Measurements from ENCODE around the gene TIMM23.
"Not testable (repeated sequence)": the region's sequence is repeated elsewhere in the genome, so short reads cannot be mapped to it uniquely, and the experiment has no call there.

Gene TIMM23

GRCh38 chr10:46025406-46025805 lies 53.1 kb downstream of the TIMM23 start:
- DNase-seq = no peak

DNA sequence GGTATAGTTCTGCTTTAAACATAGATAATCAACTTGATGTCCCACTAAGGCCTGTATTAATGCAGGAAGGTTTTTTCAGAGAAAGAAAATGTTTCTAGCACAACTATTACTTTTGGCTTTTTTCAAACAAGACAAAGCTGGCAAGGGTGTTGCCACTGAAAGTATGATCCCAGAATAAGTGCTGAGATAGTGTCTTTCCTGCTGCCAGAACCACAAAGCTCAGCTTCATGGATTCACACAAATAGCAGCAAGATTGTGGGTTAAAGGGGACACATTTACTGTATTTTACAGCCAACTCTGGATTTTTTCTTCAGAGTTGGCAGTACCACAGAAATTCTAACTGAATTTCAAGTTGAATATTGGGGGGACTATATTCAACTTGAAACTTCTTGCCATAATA lies 53.8 kb downstream of the TIMM23 start:
- DNase-seq = no peak

GRCh38 chr10:46028584-46029460 lies 56.5 kb downstream of the TIMM23 start:
- no peak for DNase-seq

DNA sequence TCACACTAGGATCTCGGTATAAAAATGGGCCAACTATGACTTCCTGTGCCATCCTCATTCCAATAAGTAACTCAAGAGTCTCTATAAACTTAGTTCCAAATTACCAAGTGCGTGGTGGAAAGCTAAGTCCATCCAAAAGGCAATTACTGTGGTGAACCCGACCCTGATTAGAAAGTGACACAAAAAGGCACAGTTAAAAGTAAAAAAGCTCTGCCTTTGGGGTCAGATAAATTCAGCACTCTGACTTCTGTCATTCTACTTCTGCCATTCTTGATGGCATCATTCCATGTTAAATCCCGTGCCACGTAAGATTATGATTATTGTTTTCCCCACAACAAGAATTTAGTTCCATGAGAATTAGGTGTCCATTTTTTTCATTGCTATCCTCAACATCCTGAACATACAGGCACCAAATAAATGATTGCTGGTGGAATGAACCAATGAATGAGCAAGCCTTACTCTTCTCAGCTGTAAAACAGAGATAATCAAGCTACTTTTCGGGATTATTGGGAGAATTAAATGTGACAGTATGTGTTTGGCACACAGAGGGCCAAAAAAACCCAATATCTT lies 57.3 kb downstream of the TIMM23 start:
- DNase-seq = no peak

DNA sequence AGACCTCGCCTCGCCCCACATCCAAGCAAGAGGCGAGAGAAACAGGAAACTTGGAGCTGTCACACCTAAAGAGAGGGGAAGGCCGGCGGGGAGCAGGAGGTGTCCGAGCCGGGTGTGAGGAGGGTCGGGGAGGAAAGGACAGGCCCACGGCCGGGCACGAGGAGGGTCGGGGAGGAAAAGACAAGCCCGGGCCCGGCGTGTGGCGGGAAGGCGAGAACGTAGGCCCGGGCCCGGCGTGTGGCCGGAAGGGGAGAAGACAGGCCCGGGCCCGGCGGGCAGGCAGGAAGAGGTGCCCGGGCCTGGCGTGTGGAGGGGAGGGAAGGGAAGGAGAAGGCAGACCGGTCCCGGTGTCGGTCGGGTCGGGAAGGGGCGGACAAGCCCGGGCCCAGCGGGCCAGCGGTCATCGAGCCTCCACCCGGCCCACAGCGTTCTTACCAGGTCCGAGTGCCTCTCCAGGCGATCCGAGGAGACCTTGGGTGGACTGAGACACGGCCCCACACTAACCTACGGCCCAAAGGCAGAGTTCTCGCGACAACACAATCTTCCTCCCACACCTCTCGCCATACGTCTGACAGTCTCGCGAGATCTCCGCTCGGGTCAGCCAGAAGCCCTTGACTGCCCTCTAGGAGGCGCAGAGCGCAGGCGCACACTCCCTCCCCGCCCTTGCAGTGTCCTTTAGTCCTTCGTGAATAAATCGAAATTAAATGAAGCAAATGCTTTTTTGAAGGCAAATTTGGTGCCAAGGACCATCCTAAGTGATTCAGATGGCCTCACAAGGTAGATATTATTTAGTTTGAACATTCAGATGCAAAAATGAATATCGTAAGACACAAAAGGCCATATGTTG lies 58.0 kb downstream of the TIMM23 start, which contains the start of gene NCOA4:
Gene NCOA4 (minus strand): TSS at position 533 of the 847 bp plus-strand sequence. CDS start 13,943 bp downstream, outside the sequence.
- peak; percentile 61 for DNase-seq

GRCh38 chr10:46031648-46032532 lies 59.6 kb downstream of the TIMM23 start:
- no peak for DNase-seq

GRCh38 chr10:46033602-46034011 lies 61.3 kb downstream of the TIMM23 start:
- DNase-seq = no peak

DNA sequence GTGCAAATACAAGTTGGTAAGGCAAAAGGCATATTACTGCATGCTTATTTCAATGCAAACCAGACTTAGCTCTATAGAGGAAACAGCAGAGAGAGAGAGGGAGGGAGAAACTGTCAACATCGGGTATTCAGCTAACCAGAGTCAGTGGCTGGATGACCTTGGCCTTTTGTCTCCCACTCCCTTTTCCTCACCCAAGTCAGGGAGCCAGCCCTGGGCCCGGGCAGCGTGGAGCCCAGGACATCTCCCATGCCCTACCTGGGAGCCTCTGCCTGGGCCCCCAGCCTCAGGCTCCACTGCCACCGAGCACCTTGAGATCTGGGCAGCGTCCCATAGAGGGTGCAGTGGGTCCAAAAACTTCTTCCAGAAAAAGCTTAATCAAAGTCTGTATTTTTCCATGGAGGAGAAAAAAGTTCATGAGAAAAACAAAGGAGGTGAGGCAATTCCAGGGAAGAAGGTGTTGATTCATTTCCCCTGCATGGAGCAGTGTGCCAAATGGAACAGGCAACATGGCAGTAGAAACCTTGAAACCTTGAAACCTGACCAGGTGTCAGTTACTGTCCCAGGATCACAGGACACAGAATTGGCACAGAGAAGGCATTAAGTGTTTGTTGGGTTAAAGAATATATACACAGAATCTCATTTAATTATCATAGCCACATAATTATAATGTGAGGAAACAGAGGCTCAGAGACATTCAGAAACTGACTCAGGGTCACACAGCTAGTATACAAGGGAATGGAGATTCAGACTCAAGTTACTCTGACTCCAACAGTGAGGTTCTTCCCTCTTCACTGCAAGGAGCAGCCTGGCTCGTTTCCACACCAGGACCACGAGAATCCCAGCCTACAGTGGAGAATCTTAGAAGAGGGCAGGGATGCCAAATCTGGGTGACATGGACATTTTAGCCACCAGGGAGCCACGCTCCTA lies 63.9 kb downstream of the TIMM23 start:
- DNase-seq = no peak

DNA sequence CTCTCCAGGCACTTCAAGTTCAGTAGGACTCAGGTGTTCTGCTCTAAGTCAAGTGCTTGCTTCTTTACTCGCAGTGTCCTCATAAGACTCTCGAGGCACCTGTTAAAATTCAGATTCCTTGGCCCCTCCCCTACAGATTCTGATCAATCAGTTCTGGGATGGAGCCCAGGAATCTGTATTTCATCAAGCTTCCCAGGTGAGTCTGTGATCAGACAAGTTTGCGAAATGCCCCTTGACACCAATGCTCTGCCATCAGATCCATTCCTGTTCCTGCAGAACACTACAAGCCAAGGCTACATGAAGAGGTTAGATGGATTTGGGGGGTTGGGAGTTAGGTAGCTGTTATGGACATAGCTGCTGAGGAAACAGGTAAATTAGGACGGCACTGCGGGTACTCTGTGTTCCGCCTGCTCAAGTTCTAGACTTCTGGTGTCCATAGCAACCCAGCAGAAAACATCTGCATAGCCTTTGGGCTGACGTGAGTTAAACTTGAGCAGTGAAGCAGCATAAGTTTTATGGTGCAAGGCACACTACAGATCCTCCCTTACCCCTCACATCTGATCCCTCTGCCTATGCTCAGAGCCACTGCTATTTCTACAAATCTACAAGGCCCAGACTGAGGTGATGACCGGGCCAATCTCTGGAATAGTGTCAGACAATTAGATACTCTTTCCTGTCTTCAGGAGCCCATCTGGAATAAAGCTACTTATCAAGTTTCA lies 65.0 kb downstream of the TIMM23 start:
- no peak for DNase-seq

- DNase-seq = no peak
Observed at GRCh38 chr10:46040004-46040403, 67.7 kb downstream of the TIMM23 start.

- no peak for DNase-seq
Observed at GRCh38 chr10:46042527-46042926, 70.2 kb downstream of the TIMM23 start.

DNA sequence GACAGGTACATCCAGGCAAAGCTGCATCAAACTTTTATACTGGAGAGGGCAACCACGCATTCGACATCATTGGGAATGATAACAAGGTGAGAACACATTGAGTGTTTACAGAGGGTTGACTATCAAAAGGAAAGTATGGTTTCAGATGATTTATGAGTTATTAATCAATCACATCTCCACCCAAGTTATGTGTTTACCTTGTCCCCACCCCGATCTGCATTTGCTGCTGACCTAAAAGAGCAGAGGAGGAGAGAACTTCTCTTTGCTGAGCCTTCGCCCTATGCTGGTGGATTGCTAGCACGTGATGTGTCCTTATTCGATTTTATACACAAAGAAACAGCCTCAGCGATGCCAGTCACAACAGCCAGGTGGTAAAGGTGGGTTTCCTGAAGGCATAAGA lies 74.0 kb downstream of the TIMM23 start, which contains the start of gene MSMB:
Gene MSMB (minus strand): TSS at position 9 of the 400 bp plus-strand sequence. CDS start 32 bp downstream, outside the sequence.
- DNase-seq = no peak

- DNase-seq = no peak
Observed at GRCh38 chr10:46048152-46048551, 75.9 kb downstream of the TIMM23 start.

GRCh38 chr10:46049497-46049831 lies 77.2 kb downstream of the TIMM23 start:
- not testable (repeated sequence) for DNase-seq

DNA sequence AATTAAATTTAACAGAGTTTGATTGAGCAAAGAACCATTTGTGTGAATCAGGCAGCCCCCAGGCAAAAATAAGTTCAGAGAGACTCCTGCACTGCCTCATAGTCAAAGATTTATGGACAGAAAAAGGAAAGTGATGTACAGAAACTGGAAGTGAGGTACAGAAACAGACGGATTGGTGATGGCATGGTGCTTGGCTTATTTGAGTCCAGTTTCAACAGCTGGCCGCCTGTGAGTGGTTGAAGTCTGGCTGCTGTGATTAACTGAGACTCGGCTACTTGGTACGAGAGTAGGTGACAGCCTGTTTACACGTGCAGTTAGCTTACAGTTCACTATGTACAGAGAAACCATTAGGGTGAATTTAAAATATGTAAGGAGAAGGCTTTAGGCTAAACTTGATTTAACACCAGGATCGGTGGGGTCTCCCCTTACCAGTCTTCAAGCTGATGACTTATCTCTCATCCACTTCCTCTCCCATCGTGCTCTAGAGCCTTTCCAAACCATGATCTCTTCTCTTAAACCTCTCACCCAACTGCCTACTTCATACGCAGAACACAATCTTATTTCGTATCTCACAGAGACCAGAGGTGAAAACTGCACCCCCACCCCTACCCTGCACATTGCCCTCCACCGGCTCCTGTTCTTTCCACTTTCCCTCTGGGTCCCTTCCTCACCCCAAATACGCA lies 78.8 kb downstream of the TIMM23 start:
- DNase-seq = no peak

DNA sequence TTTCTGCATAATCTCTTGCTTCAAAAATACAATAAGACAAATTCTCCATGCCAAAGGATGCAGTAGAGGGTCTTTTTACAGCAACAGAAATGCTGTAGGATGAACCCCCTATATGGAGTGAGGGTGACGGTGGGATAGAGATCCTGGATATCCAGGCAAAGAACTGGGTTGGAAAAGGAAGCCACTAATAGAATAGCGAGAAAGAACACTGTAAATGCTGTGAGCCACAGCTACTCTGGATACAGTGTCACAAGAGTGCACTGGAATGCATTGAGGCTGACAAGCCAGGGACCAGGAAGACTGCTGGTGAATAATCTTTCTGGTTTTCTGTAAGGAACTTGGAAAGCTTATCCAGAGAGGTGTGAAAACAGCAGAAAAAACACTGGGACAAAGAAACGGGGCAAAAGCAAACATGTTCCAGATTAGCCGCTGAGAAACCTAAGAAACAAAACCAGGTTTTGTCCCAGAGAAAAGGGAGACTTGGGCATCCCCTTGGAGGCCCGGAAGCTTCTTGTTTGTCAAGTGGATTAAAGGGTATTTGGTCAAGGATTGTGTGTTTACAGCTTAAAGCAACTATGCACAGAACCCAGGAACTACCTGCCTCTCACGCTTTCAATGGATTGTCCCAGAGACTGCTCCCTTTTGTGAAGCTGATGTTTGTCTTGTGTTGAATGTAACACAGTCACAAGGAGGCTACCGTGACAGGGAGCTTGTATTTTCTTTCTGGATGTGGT lies 79.9 kb downstream of the TIMM23 start:
- no peak for DNase-seq

DNA sequence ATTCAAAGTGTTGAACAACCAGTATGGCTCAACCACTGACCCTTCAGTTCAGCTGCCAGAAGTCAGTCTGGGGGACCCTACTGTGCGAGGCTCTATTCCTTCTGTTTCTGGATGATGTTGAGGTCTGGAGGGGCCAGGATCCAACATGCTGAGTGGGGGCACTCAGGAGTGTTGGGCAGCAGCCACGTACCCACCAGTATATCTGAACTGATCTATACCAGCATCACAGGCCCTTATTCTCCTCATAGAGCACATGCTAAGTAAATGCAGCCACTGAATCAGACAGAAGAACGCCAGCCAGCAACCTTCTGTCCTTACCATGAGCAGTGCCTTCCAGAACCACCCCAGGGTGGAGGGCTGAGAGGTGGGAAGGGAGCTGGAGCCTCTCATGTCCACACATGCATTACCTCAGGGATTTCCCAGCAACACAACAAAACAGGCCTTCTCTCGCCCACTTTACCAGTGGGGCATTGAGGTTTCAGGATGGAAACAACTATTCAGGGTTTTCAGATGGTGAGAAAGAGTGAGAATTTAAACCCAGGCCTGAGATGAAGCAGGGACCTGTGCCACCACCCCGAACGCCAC lies 80.6 kb downstream of the TIMM23 start:
- no peak for DNase-seq

Measured in NCI-H2107 (cell line).